ENCODE results near the gene CDH23. TPM values are rescaled to one million over a fixed set of nuclear protein-coding genes. Genes with fewer than 3 reads are reported as not detected.
A peak's percentile ranks its signal among the peaks of the same experiment; 100 is the strongest.

Gene CDH23
- total and polyA plus RNA-seq, 12 donors, result 1.7 to 20.2 (median 7.8) TPM

GRCh38 chr10:71398976-71399375 lies 2.3 kb downstream of the CDH23 start:
- DNase-seq, result no peak
- TF ChIP-seq POLR2A (IDR thresholded peaks at IDR 0.05) (no peak), CTCF (IDR thresholded peaks at IDR 0.05) (no peak)
- intact Hi-C loops (cut with DNase I), result loop anchor here in 1 of 2 donors (5.0 to 10.0 kb wide), 2 partner anchors 173 to 416 kb away; no protein-coding TSS in a partner anchor
- no peak overlapping the region for H3K27ac ChIP-seq
- no peak overlapping the region for H3K4me3 ChIP-seq
- 72 to 88% (median 81%) methylated on average over 4 of the region's 4 CpGs for WGBS, 4 donors
- H3K27me3 ChIP-seq, result peaks cover 25% of the 10 kb centered on the region
- no peaks in the 10 kb centered on the region for H3K36me3 ChIP-seq (replicated peaks in 1 of 2)
- H3K9me3 ChIP-seq (replicated peaks in 1 of 3), result no peaks in the 10 kb centered on the region
- H3K4me1 ChIP-seq (replicated peaks in 1 of 2), result peaks cover 9 to 13% of the 10 kb centered on the region in 2 donors

GRCh38 chr10:71399946-71400345 lies 3.2 kb downstream of the CDH23 start:
- Histone ChIP-seq H3K4me3 (no peak overlapping the region), H3K9me3 (replicated peaks in 1 of 3) (no peaks in the 10 kb centered on the region), H3K27me3 (peaks cover 25% of the 10 kb centered on the region), H3K4me1 (replicated peaks in 1 of 2) (peaks cover 9 to 13% of the 10 kb centered on the region in 2 donors), H3K27ac (no peak overlapping the region), H3K36me3 (replicated peaks in 1 of 2) (no peaks in the 10 kb centered on the region)
- WGBS, 4 donors, result 83 to 95% (median 84%) methylated on average over 5 of the region's 5 CpGs
- DNase-seq, result peak in 1 of 7 donors; percentile 33
- TF ChIP-seq POLR2A (IDR thresholded peaks at IDR 0.05), result no peak
- no peak for TF ChIP-seq CTCF (IDR thresholded peaks at IDR 0.05)
- intact Hi-C loops (cut with DNase I), result loop anchor here in 1 of 2 donors (5.0 to 10.0 kb wide), 2 partner anchors 172 to 415 kb away; no protein-coding TSS in a partner anchor

- H3K36me3 ChIP-seq (replicated peaks in 1 of 2), result no peaks in the 10 kb centered on the region
- peaks cover 9 to 13% of the 10 kb centered on the region in 2 donors for H3K4me1 ChIP-seq (replicated peaks in 1 of 2)
- TF ChIP-seq CTCF (IDR thresholded peaks at IDR 0.05) (no peak), POLR2A (IDR thresholded peaks at IDR 0.05) (no peak)
- H3K4me3 ChIP-seq, result no peak overlapping the region
- peaks cover 25% of the 10 kb centered on the region for H3K27me3 ChIP-seq
- no peaks in the 10 kb centered on the region for H3K9me3 ChIP-seq (replicated peaks in 1 of 3)
- peak in 1 of 7 donors; percentile 18 for DNase-seq
- H3K27ac ChIP-seq, result no peak overlapping the region
- 87 to 92% (median 90%) methylated on average over 7 of the region's 7 CpGs for WGBS, 4 donors
- intact Hi-C loops (cut with DNase I), result no loop called here
These were observed 4.3 kb downstream of the CDH23 start for GRCh38 chr10:71401056-71401455.

DNA sequence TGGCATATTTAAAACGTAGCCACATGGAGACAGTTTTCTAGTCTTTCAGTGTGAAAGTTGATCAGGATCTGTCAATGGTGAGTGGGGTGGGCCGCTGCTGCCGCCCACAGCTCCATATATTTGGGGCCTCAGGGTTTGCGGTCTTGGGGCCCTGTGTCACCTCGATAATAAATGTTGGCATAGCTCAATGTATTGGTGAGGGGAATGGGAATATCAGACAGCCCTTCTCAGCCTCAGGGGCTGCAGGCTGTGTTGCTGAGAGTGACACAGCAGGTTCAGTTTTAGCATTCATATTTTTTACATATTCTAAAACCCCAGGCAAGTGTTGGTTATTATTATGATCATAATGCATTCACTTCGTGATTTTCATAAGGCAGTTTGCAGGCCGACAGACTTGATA lies 5.3 kb downstream of the CDH23 start:
- Histone ChIP-seq H3K36me3 (replicated peaks in 1 of 2) (no peaks in the 10 kb centered on the region), H3K27me3 (peaks cover 23% of the 10 kb centered on the region), H3K4me1 (replicated peaks in 1 of 2) (peaks cover 9 to 11% of the 10 kb centered on the region in 2 donors), H3K4me3 (no peak overlapping the region), H3K9me3 (replicated peaks in 1 of 3) (no peaks in the 10 kb centered on the region), H3K27ac (no peak overlapping the region)
- intact Hi-C loops (cut with DNase I), result no loop called here
- 90 to 96% (median 91%) methylated on average over 7 of the region's 7 CpGs for WGBS, 4 donors
- DNase-seq, result peak in 1 of 7 donors; percentile 7
- no peak for TF ChIP-seq POLR2A (IDR thresholded peaks at IDR 0.05)
- no peak for TF ChIP-seq CTCF (IDR thresholded peaks at IDR 0.05)

Measured in adrenal gland (tissue), 12 donors.